Activated naive CD4-positive, alpha-beta T cell treated with anti-CD3 and anti-CD28 coated beads, Interleukin-2, amount 50 U/mL, for 16 hours (primary cell): ENCODE data around the gene ZNF280B.

Source experiments
- DNase-seq: peaks from one replicate; pipeline ENCODE4 v3.0.0-alpha.2; 2020

ZNF280B gene

GRCh38 chr22:22508274-22509176 lies at the start of gene ZNF280B:
TSS of gene ZNF280B (minus strand) at chr22:22508742. CDS start at chr22:22489398, 19,344 bp downstream.
- DNase-seq: peak; percentile 85

GRCh38 chr22:22556995-22557925 lies 48.7 kb upstream of the ZNF280B start:
- no peak for DNase-seq

GRCh38 chr22:22556578-22556977 lies 48.0 kb upstream of the ZNF280B start:
- no peak for DNase-seq

GRCh38 chr22:22555596-22555995 lies 47.1 kb upstream of the ZNF280B start:
- DNase-seq: no peak

GRCh38 chr22:22554587-22555284 lies 46.2 kb upstream of the ZNF280B start:
- no peak for DNase-seq

GRCh38 chr22:22553735-22554586 lies 45.4 kb upstream of the ZNF280B start:
- no peak for DNase-seq

- DNase-seq: no peak
Observed at GRCh38 chr22:22553141-22553540, 44.6 kb upstream of the ZNF280B start.

- no peak for DNase-seq
Observed at GRCh38 chr22:22552630-22553029, 44.1 kb upstream of the ZNF280B start.

GRCh38 chr22:22550789-22551434 lies 42.4 kb upstream of the ZNF280B start:
- no peak for DNase-seq

GRCh38 chr22:22548910-22549309 lies 40.4 kb upstream of the ZNF280B start:
- DNase-seq: no peak

- no peak for DNase-seq
Observed at GRCh38 chr22:22548317-22548716, 39.8 kb upstream of the ZNF280B start.

GRCh38 chr22:22547692-22548300 lies 39.3 kb upstream of the ZNF280B start:
- DNase-seq: no peak

GRCh38 chr22:22547226-22547625 lies 38.7 kb upstream of the ZNF280B start:
- no peak for DNase-seq

- DNase-seq: no peak
Observed at GRCh38 chr22:22546490-22546889, 37.9 kb upstream of the ZNF280B start.

GRCh38 chr22:22545084-22545483 lies 36.5 kb upstream of the ZNF280B start:
- DNase-seq: no peak

GRCh38 chr22:22538226-22538989 lies 29.9 kb upstream of the ZNF280B start:
- no peak for DNase-seq

- no peak for DNase-seq
Observed at GRCh38 chr22:22536916-22537315, 28.4 kb upstream of the ZNF280B start.

GRCh38 chr22:22536515-22536914 lies 28.0 kb upstream of the ZNF280B start:
- DNase-seq: no peak

- no peak for DNase-seq
Observed at GRCh38 chr22:22535662-22536061, 27.1 kb upstream of the ZNF280B start.
